HG03378 (cell line): ENCODE measurements around the gene EPHA6.

Source experiments
- ATAC-seq: cut with Tn5 transposase; IDR thresholded peaks from one replicate; pipeline ENCODE4 v1.9.1; 2021; ENCODE audit warnings: mild to moderate bottlenecking, moderate library complexity; ENCODE audit not compliant: unreplicated experiment

EPHA6 gene

GRCh38 chr3:96813820-96814650 is at the start of gene EPHA6:
Gene EPHA6, plus strand, starts transcription at chr3:96814594.
- peak; percentile 17 for ATAC-seq

GRCh38 chr3:96776818-96777217 is 37.6 kb upstream of the EPHA6 start:
- no peak for ATAC-seq

GRCh38 chr3:96779810-96780209 is 34.6 kb upstream of the EPHA6 start:
- no peak for ATAC-seq

GRCh38 chr3:96796101-96796500 is 18.3 kb upstream of the EPHA6 start:
- ATAC-seq, result no peak

DNA sequence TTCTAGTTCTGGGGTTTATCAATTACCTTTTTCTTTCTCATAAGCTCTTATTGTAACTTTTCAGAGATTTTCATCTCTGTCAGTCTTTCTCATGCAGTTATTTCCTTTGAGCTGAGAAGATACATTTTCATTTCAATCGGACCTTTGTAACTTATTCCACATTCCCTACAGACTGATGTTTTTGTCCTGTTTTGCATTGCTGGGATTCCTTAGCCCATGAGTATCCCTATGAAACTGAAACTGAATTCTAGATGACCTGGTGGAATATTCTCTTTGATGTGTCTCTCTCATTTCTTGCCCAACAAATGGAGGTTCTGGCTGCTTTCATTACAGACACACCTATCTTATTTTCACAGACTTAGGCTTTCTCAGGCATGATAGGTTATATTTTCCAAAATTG is 10.5 kb upstream of the EPHA6 start:
- ATAC-seq, result no peak

GRCh38 chr3:96806341-96806740 is 8.1 kb upstream of the EPHA6 start:
- ATAC-seq, result no peak

GRCh38 chr3:96813134-96813819 is 1.1 kb upstream of the EPHA6 start:
- peak; percentile 98 for ATAC-seq

DNA sequence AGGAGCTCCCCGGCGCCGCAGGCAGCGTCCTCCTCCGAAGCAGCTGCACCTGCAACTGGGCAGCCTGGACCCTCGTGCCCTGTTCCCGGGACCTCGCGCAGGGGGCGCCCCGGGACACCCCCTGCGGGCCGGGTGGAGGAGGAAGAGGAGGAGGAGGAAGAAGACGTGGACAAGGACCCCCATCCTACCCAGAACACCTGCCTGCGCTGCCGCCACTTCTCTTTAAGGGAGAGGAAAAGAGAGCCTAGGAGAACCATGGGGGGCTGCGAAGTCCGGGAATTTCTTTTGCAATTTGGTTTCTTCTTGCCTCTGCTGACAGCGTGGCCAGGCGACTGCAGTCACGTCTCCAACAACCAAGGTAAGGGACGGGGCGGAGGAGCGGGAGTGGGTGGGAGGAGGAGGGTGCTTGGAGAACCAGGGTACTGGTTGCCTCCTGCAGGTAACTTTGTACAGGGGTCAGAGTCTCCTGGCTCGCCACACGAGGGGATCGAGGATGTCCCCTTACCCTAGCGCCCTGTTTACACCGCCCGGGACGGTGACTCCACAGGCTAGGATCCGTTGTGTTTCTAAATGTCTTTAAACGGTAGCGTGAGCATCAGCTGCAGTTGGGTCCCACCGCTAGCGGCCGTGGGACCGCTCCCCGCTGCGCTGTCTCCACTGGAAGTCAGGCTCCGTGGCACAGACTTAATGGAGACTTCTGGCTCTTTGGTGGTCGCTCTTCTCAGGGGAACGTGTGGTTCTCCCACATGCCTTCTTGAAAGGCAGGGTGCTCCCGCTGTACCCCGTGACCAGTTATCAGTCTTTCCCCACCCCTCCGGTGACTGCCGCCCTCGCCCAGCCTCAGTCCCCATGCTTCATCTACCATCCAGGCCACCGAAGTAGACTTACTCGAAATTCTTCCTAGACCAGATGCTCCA is 515 bp downstream of the EPHA6 start:
- ATAC-seq, result no peak

- ATAC-seq, result no peak
Measured at GRCh38 chr3:96831175-96831574, 16.8 kb downstream of the EPHA6 start.

DNA sequence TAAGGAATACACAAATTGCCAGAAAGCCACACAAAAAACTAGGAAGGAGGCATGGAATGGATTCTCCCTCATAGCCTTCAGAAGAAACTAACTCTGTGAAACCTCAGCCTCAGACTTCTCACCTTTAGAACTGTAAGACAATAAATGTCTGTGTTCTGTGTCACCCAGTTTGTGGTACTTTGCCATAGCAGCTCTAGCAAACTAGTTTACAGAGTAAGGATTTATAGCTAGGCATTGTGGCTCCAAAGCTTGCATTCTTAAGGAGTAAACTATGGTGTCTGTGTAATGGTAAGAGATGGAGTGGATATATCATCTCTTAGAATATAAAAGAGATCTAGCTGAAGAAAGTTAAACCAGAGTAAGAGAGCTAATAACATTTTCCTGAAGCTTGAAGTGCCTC is 18.9 kb downstream of the EPHA6 start:
- ATAC-seq, result no peak

DNA sequence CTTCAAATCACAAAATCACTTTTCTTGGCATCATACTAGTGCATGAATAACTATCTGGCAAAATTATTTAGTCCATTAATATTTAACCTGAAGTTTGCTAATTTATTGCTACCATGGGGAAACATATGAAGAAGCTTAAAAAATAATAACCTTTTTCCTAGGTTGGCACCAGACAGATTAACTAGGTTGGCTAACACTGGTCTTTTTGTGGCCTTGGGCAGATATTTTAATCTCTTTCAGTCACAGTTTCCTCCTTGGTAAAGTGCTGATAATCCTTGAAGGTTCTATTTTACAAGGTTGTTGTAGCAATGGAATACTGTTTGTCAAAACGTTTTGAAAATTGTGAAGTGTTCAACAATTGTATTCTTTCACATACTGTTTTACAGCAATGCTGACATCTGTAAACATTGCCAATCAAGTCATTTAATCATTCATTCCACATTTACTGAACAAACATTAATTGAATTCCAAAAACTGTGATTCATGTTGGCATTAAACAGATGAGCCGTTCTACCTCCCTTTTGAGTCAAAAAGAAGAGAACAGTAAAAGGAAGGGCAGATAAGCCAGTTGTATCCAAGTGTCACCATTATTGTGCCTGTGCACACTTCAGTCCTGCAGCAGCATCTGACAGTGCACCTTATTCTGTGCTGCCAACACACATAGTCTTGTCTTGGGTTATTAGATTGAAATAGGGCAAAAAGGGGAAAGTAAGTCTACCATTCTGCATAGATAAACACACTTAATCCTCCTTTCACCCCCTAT is 21.9 kb downstream of the EPHA6 start:
- ATAC-seq, result no peak

GRCh38 chr3:96843505-96844203 is 29.3 kb downstream of the EPHA6 start:
- ATAC-seq, result no peak

- no peak for ATAC-seq
Measured at GRCh38 chr3:96844204-96844514, 29.8 kb downstream of the EPHA6 start.

GRCh38 chr3:96852849-96853248 is 38.5 kb downstream of the EPHA6 start:
- no peak for ATAC-seq

GRCh38 chr3:96860882-96861281 is 46.5 kb downstream of the EPHA6 start:
- ATAC-seq, result no peak

DNA sequence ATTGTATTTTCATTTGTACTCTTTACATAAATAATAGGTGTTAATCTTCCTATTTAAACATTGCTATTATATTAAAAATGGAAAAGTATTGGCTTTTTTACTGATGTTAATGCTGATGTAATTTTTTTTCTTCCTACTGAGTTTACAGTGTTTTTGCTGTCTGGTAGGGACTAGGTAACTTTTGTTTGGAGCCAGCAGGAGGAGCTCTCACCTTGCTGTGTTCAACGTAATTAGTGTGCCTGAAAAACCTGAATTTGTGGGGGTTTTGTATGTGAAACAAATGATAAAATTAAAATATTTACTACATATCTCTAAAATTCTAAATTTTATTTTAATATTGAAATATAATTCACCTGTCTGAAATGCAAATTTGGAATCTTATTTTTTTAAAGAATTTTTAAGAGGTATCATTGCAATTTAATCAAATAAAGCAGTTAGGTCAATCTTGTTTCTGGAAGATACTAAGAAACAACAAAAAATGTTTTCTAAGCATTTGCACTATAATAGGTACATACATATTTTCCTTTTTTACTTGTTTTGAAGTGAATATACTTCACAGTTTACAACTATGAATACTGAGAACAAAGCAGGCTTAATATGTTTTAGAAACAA is 48.8 kb downstream of the EPHA6 start:
- ATAC-seq, result peak; percentile 65

GRCh38 chr3:96865605-96866004 is 51.2 kb downstream of the EPHA6 start:
- ATAC-seq, result no peak

DNA sequence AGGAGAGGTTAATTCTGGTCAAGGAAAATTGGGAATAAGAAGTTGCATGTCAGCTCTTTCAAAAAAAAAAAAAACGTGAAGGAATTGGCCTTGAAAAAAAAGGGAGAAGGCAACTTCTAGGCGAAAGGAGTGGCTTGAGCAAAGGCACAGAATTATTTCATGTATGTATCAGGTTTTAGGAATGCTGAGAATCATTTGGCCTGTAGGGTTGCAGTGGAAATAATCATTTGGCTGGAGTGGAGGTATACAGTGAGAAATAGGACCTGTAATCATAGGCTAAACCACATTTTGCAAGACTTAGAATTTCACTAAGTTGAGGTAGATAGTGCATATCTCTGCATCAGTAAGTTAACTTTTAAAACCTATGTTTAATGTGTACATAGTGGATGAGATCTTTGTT is 54.9 kb downstream of the EPHA6 start:
- no peak for ATAC-seq

DNA sequence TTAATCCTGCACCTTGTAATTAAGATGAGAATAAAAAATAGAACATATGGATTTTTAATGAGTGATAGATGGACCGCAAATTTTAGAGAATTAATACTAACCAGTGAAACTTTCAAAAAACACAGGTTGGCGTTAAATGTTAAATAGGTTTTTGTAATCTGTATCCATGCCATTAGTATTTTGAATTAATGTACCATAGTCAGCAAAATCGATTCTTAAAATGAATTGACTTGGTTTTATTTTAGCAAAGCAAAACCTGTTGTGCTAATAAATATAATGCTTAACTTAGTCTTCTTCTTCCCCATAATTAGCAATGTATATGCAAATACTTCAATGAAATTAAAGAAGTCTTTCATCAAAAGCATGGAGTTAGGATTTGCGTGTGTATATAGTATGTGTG is 63.1 kb downstream of the EPHA6 start:
- no peak for ATAC-seq

GRCh38 chr3:96900031-96900430 is 85.6 kb downstream of the EPHA6 start:
- ATAC-seq, result no peak
